ENCODE data around the gene TENM4. TPM values are rescaled to one million over a fixed set of nuclear protein-coding genes. Genes with fewer than 3 reads are reported as not detected.

TENM4 gene
- polyA plus RNA-seq, 3 donors, result 0.31 to 1.7 TPM; not detected in 1

- Histone ChIP-seq H3K79me2 (ENCODE audit: insufficient read depth, low read length) (no peaks in the 10 kb centered on the region), H3K4me1 (ENCODE audit: control insufficient read depth in 1 of 2, insufficient read depth in 2 of 2, low read length in 2 of 2) (no peaks in the 10 kb centered on the region), H3K27me3 (ENCODE audit: control insufficient read depth in 2 of 2, insufficient read depth in 2 of 2, low read length in 2 of 2) (peaks cover 0 to under 1% of the 10 kb centered on the region in 2 donors), H3K9me3 (replicated peaks in 1 of 2; ENCODE audit: control insufficient read depth in 1 of 2, insufficient read depth in 1 of 2, low read length in 2 of 2) (no peaks in the 10 kb centered on the region), H3K27ac (ENCODE audit: low read depth in 1 of 2, low read length in 2 of 2) (no peak overlapping the region), H2AFZ (ENCODE audit: insufficient read depth, low read depth, low read length, poor library complexity, severe bottlenecking) (no peak overlapping the region), H3K9ac (ENCODE audit: insufficient read depth, low read length, poor library complexity, severe bottlenecking) (no peak overlapping the region), H3K36me3 (replicated peaks in 1 of 2; ENCODE audit: control insufficient read depth in 1 of 2, insufficient read depth in 2 of 2, low read length in 2 of 2) (no peaks in the 10 kb centered on the region), H4K20me1 (ENCODE audit: insufficient read depth, low read length) (no peaks in the 10 kb centered on the region), H3K4me2 (replicated peaks; ENCODE audit: extremely low read depth, low read length, poor library complexity, severe bottlenecking) (no peak overlapping the region), H3K4me3 (replicated peaks in 1 of 3; ENCODE audit: low read depth in 2 of 3, low read length in 3 of 3) (no peak overlapping the region)
- DNase-seq, result no peak
- Mint-ChIP-seq H3K27ac (no peak overlapping the region), H3K9me3 (peaks cover 0 to 3% (median 0%) of the 10 kb centered on the region in 7 donors), H3K27me3 (ENCODE audit: low read depth in 3 of 3) (peaks cover 6 to 7% (median 7%) of the 10 kb centered on the region in 3 donors), H3K36me3 (no peaks in the 10 kb centered on the region), H3K4me3 (no peak overlapping the region), H3K4me1 (no peaks in the 10 kb centered on the region)
- no CpG with 5 or more reads among the region's 3 CpGs for WGBS (ENCODE audit: insufficient coverage)
- intact Hi-C loops (cut with micrococcal nuclease), result no loop called here
- TF ChIP-seq, protein P1, sequence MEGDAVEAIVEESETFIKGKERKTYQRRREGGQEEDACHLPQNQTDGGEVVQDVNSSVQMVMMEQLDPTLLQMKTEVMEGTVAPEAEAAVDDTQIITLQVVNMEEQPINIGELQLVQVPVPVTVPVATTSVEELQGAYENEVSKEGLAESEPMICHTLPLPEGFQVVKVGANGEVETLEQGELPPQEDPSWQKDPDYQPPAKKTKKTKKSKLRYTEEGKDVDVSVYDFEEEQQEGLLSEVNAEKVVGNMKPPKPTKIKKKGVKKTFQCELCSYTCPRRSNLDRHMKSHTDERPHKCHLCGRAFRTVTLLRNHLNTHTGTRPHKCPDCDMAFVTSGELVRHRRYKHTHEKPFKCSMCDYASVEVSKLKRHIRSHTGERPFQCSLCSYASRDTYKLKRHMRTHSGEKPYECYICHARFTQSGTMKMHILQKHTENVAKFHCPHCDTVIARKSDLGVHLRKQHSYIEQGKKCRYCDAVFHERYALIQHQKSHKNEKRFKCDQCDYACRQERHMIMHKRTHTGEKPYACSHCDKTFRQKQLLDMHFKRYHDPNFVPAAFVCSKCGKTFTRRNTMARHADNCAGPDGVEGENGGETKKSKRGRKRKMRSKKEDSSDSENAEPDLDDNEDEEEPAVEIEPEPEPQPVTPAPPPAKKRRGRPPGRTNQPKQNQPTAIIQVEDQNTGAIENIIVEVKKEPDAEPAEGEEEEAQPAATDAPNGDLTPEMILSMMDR (IDR thresholded peaks at IDR 0.05), result no peak
Measured at GRCh38 chr11:79344753-79345294, 96.0 kb downstream of the TENM4 start.

DNA sequence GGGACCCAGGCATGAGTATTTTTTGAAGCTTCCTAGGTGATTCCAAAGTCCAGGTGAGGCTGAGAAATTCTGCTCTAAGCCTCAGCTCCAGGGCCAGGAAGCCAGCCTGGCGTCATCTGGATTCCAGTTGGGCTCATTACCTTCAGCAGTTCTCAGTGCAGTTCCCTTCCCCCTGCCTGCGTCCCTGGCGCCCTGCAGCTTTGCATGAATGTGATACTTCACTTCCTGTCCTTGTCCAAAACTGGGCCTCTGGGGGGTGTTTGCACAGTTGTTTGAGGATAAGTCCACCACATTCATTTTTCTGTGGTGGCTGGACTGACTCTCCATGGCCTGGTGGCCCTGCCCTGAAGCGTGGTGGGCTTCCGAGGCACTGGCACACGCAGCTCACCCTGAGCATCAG, 98.1 kb downstream of the TENM4 start:
- Mint-ChIP-seq H3K9me3 (peaks cover 0 to 3% (median 2%) of the 10 kb centered on the region in 7 donors), H3K36me3 (no peaks in the 10 kb centered on the region), H3K27me3 (ENCODE audit: low read depth in 3 of 3) (peaks cover 6 to 7% (median 7%) of the 10 kb centered on the region in 3 donors), H3K27ac (no peak overlapping the region), H3K4me3 (no peak overlapping the region), H3K4me1 (no peaks in the 10 kb centered on the region)
- H3K4me1 ChIP-seq (ENCODE audit: control insufficient read depth in 1 of 2, insufficient read depth in 2 of 2, low read length in 2 of 2), result no peaks in the 10 kb centered on the region
- H2AFZ ChIP-seq (ENCODE audit: insufficient read depth, low read depth, low read length, poor library complexity, severe bottlenecking), result no peak overlapping the region
- TF ChIP-seq, protein P1 (IDR thresholded peaks at IDR 0.05), result no peak
- H3K9ac ChIP-seq (ENCODE audit: insufficient read depth, low read length, poor library complexity, severe bottlenecking), result no peak overlapping the region
- WGBS (ENCODE audit: insufficient coverage), result 10% methylated on average over 1 of the region's 6 CpGs
- H3K4me2 ChIP-seq (replicated peaks; ENCODE audit: extremely low read depth, low read length, poor library complexity, severe bottlenecking), result no peak overlapping the region
- H3K36me3 ChIP-seq (replicated peaks in 1 of 2; ENCODE audit: control insufficient read depth in 1 of 2, insufficient read depth in 2 of 2, low read length in 2 of 2), result no peaks in the 10 kb centered on the region
- intact Hi-C loops (cut with micrococcal nuclease), result no loop called here
- H3K27me3 ChIP-seq (ENCODE audit: control insufficient read depth in 2 of 2, insufficient read depth in 2 of 2, low read length in 2 of 2), result no peaks in the 10 kb centered on the region
- DNase-seq, result no peak
- H4K20me1 ChIP-seq (ENCODE audit: insufficient read depth, low read length), result no peaks in the 10 kb centered on the region
- H3K4me3 ChIP-seq (replicated peaks in 1 of 3; ENCODE audit: low read depth in 2 of 3, low read length in 3 of 3), result no peak overlapping the region
- no peak overlapping the region for H3K27ac ChIP-seq (ENCODE audit: low read depth in 1 of 2, low read length in 2 of 2)
- no peaks in the 10 kb centered on the region for H3K79me2 ChIP-seq (ENCODE audit: insufficient read depth, low read length)
- H3K9me3 ChIP-seq (replicated peaks in 1 of 2; ENCODE audit: control insufficient read depth in 1 of 2, insufficient read depth in 1 of 2, low read length in 2 of 2), result no peaks in the 10 kb centered on the region

Data from CD14-positive monocyte (primary cell).